Measurements from ENCODE around the gene SDHAF4.

The SDHAF4 gene

GRCh38 chr6:70563530-70563929 lies 3.2 kb upstream of the SDHAF4 start:
- Histone ChIP-seq H3K79me2 (ENCODE audit: low read length) (peaks cover 17% of the 10 kb centered on the region), H3K36me3 (replicated peaks; ENCODE audit: low read depth, low read length) (peaks cover 7% of the 10 kb centered on the region), H3K4me3 (ENCODE audit: low read length) (no peak overlapping the region), H4K20me1 (ENCODE audit: insufficient read depth, low read length) (no peaks in the 10 kb centered on the region), H3K9ac (ENCODE audit: low read length) (no peak overlapping the region), H3K9me3 (ENCODE audit: insufficient read depth, low read length) (no peaks in the 10 kb centered on the region), H2AFZ (ENCODE audit: low read depth, low read length) (no peak overlapping the region), H3K4me1 (ENCODE audit: low read length) (peaks cover 10% of the 10 kb centered on the region), H3K27me3 (ENCODE audit: low read depth, low read length) (no peaks in the 10 kb centered on the region), H3K27ac (ENCODE audit: low read length) (no peak overlapping the region), H3K4me2 (ENCODE audit: low read length) (no peak overlapping the region)
- TF ChIP-seq CTCF (IDR thresholded peaks at IDR 0.05; ENCODE audit: low read depth, low read length), result no peak
- TF ChIP-seq EZH2phosphoT487 (IDR thresholded peaks at IDR 0.05; ENCODE audit: low read depth), result no peak

- TF ChIP-seq CTCF (IDR thresholded peaks at IDR 0.05; ENCODE audit: low read depth, low read length), result no peak
- TF ChIP-seq EZH2phosphoT487 (IDR thresholded peaks at IDR 0.05; ENCODE audit: low read depth), result no peak
- no peak overlapping the region for H3K27ac ChIP-seq (ENCODE audit: low read length)
- H3K27me3 ChIP-seq (ENCODE audit: low read depth, low read length), result no peaks in the 10 kb centered on the region
- no peak overlapping the region for H3K4me3 ChIP-seq (ENCODE audit: low read length)
- H3K9ac ChIP-seq (ENCODE audit: low read length), result no peak overlapping the region
- 0 out of 2 replicates have a peak, but pooled peaks cover 2% of the 10 kb centered on the region for H3K79me2 ChIP-seq (ENCODE audit: low read length)
- H3K4me1 ChIP-seq (ENCODE audit: low read length), result no peaks in the 10 kb centered on the region
- no peaks in the 10 kb centered on the region for H3K9me3 ChIP-seq (ENCODE audit: insufficient read depth, low read length)
- peaks cover 4% of the 10 kb centered on the region; the same call in 1 of the 2 replicates for H4K20me1 ChIP-seq (ENCODE audit: insufficient read depth, low read length)
- H3K36me3 ChIP-seq (replicated peaks; ENCODE audit: low read depth, low read length), result peaks cover 14% of the 10 kb centered on the region
- H3K4me2 ChIP-seq (ENCODE audit: low read length), result no peak overlapping the region
- H2AFZ ChIP-seq (ENCODE audit: low read depth, low read length), result no peak overlapping the region
Observed at GRCh38 chr6:70574643-70575042, 7.9 kb downstream of the SDHAF4 start.

- Histone ChIP-seq H2AFZ (ENCODE audit: low read depth, low read length) (no peak overlapping the region), H3K79me2 (ENCODE audit: low read length) (no peaks in the 10 kb centered on the region), H3K4me3 (ENCODE audit: low read length) (no peak overlapping the region), H3K27me3 (ENCODE audit: low read depth, low read length) (no peaks in the 10 kb centered on the region), H3K9ac (ENCODE audit: low read length) (no peak overlapping the region), H3K9me3 (ENCODE audit: insufficient read depth, low read length) (no peaks in the 10 kb centered on the region), H3K36me3 (replicated peaks; ENCODE audit: low read depth, low read length) (peaks cover 15% of the 10 kb centered on the region), H4K20me1 (ENCODE audit: insufficient read depth, low read length) (peaks cover 4% of the 10 kb centered on the region; the same call in 1 of the 2 replicates), H3K4me2 (ENCODE audit: low read length) (no peak overlapping the region), H3K27ac (ENCODE audit: low read length) (no peak overlapping the region), H3K4me1 (ENCODE audit: low read length) (no peaks in the 10 kb centered on the region)
- TF ChIP-seq CTCF (IDR thresholded peaks at IDR 0.05; ENCODE audit: low read depth, low read length) (no peak), EZH2phosphoT487 (IDR thresholded peaks at IDR 0.05; ENCODE audit: low read depth) (no peak)
Observed at GRCh38 chr6:70575899-70576495, 9.3 kb downstream of the SDHAF4 start.

DNA sequence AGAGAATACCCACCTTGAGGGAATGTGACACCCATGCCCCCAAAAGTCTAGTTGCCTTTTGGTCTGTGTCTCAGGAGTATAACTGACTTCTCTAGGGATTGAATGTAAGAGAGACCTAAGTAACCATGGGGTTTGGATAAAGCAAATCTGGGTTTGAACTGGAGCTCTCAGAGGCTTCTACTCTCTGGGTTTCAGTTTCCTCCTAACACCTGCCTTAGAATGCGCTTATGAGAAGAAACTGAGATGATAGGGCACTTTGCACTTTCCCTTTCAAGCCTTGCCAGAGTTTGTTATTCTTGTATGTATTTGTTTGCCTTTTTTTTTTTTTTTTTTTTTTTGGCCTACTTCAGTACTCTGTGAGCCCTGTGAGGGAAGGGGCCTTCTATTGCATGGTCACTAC lies 19.4 kb downstream of the SDHAF4 start:
- Histone ChIP-seq H4K20me1 (ENCODE audit: insufficient read depth, low read length) (no peaks in the 10 kb centered on the region), H3K4me3 (ENCODE audit: low read length) (no peak overlapping the region), H3K4me2 (ENCODE audit: low read length) (no peak overlapping the region), H3K27ac (ENCODE audit: low read length) (no peak overlapping the region), H3K36me3 (replicated peaks; ENCODE audit: low read depth, low read length) (peaks cover 36% of the 10 kb centered on the region), H3K79me2 (ENCODE audit: low read length) (no peaks in the 10 kb centered on the region), H3K9me3 (ENCODE audit: insufficient read depth, low read length) (no peaks in the 10 kb centered on the region), H3K9ac (ENCODE audit: low read length) (no peak overlapping the region), H3K27me3 (ENCODE audit: low read depth, low read length) (no peaks in the 10 kb centered on the region), H3K4me1 (ENCODE audit: low read length) (peaks cover 3% of the 10 kb centered on the region; the same call in 1 of the 2 replicates), H2AFZ (ENCODE audit: low read depth, low read length) (no peak overlapping the region)
- TF ChIP-seq CTCF (IDR thresholded peaks at IDR 0.05; ENCODE audit: low read depth, low read length) (no peak), EZH2phosphoT487 (IDR thresholded peaks at IDR 0.05; ENCODE audit: low read depth) (no peak)

All from OCI-LY3 (cell line).